Uterus (tissue), 4 donors: ENCODE data around the gene KLHDC4. TPM values are rescaled to one million over a fixed set of nuclear protein-coding genes. Genes with fewer than 3 reads are reported as not detected.

Experiments
- DNase-seq, 2 donors: peaks; one replicate each; pipeline ENCODE4 v3.0.0-alpha.2; 2019 to 2020
- H3K27ac ChIP-seq, 2 donors: fragments of 200-600 bp; sonication (generic); 1 replicate in 1 of 2; 2 replicates in 1 of 2; pipeline ENCODE4 v1.5.1; 2016 to 2018
- H3K27me3 ChIP-seq, 2 donors: fragments of 200-600 bp; sonication (generic); one replicate each; pipeline ENCODE4 v1.5.1; 2018 to 2019; ENCODE audit warnings: control low read depth in 1 of 2
- H3K36me3 ChIP-seq, 2 donors: fragments of 200-600 bp; sonication (generic); one replicate each; pipeline ENCODE4 v1.5.1; 2019; ENCODE audit warnings: control low read depth in 1 of 2
- H3K4me1 ChIP-seq, 2 donors: fragments of 200-600 bp; sonication (generic); one replicate each; pipeline ENCODE4 v1.5.1; 2018 to 2019; ENCODE audit warnings: control low read depth in 1 of 2
- H3K4me3 ChIP-seq, 2 donors: fragments of 200-600 bp; sonication (generic); 1 replicate in 1 of 2; 2 replicates in 1 of 2; pipeline ENCODE4 v1.5.1; 2018 to 2019; ENCODE audit warnings: mild to moderate bottlenecking in 1 of 2
- H3K9me3 ChIP-seq, 2 donors: fragments of 200-600 bp; sonication (generic); one replicate each; pipeline ENCODE4 v1.5.1; 2019; ENCODE audit warnings: control low read depth in 1 of 2
- CTCF ChIP-seq, 4 experiments: fragments of 200-600 bp in 2 of 4; fragments of 450-650 bp in 2 of 4; sonication (generic) in 2 of 4; IDR thresholded peaks; one replicate each; pipeline ENCODE4 v1.5.1; 2016 to 2019; ENCODE audit warnings: antibody characterized with exemption in 4 of 4, mild to moderate bottlenecking in 2 of 4, moderate library complexity in 1 of 4
- POLR2A ChIP-seq, 2 donors: fragments of 450-650 bp; IDR thresholded peaks; one replicate each; pipeline ENCODE4 v1.6.1; 2016; ENCODE audit warnings: antibody characterized with exemption in 2 of 2, mild to moderate bottlenecking in 1 of 2, moderate library complexity in 1 of 2
- intact Hi-C: fragments of 100-400 bp; cut with DNase I; formaldehyde crosslinking; loops from one replicate; pipeline ENCODE4 v1.15.1; 2023; ENCODE audit warnings: low total_unique reads
- total RNA-seq, 4 donors: library from RNA; depleted of rRNA in 3 of 4; stranded (reverse); fragments of >200 nt in 3 of 4; gene quantifications; one replicate each; pipeline versions ENCODE4 v1.1.0 to v1.2.4, GENCODE V29; 2014 to 2023
- donor health status: DM: yes; HTN: yes; CAD: no.

Gene KLHDC4
- total RNA-seq, 4 donors from 2014 or later = 25.1 to 49.2 (median 36.4) TPM

GRCh38 chr16:87740441-87740840 lies 25.3 kb downstream of the KLHDC4 start:
- H3K27ac ChIP-seq = no peak overlapping the region
- H3K4me1 ChIP-seq = no peaks in the 10 kb centered on the region
- H3K4me3 ChIP-seq = no peak overlapping the region
- intact Hi-C loops = no loop called here
- no peak for DNase-seq
- TF ChIP-seq CTCF (IDR thresholded peaks at IDR 0.05) (no peak), POLR2A (IDR thresholded peaks at IDR 0.05) (no peak)
- H3K27me3 ChIP-seq = no peaks in the 10 kb centered on the region
- no peaks in the 10 kb centered on the region for H3K36me3 ChIP-seq
- no peaks in the 10 kb centered on the region for H3K9me3 ChIP-seq

GRCh38 chr16:87739801-87740200 lies 26.0 kb downstream of the KLHDC4 start:
- intact Hi-C loops = no loop called here
- no peak overlapping the region for H3K27ac ChIP-seq

GRCh38 chr16:87736008-87736382 lies 29.8 kb downstream of the KLHDC4 start:
- no peak overlapping the region for H3K27ac ChIP-seq
- no peaks in the 10 kb centered on the region for H3K27me3 ChIP-seq
- no peak for DNase-seq
- no peaks in the 10 kb centered on the region for H3K9me3 ChIP-seq
- no peaks in the 10 kb centered on the region for H3K4me1 ChIP-seq
- intact Hi-C loops = no loop called here
- TF ChIP-seq CTCF (IDR thresholded peaks at IDR 0.05) (no peak), POLR2A (IDR thresholded peaks at IDR 0.05) (no peak)
- H3K36me3 ChIP-seq = no peaks in the 10 kb centered on the region
- H3K4me3 ChIP-seq = no peak overlapping the region

More at GRCh38 chr16:87739801-87740200, 26.0 kb downstream of the KLHDC4 start:
- Histone ChIP-seq H3K4me1 (no peaks in the 10 kb centered on the region), H3K9me3 (no peaks in the 10 kb centered on the region), H3K36me3 (no peaks in the 10 kb centered on the region), H3K4me3 (no peak overlapping the region), H3K27me3 (no peaks in the 10 kb centered on the region)
- no peak for TF ChIP-seq POLR2A (IDR thresholded peaks at IDR 0.05)
- TF ChIP-seq CTCF (IDR thresholded peaks at IDR 0.05) = no peak
- no peak for DNase-seq

GRCh38 chr16:87735270-87736007 lies 30.3 kb downstream of the KLHDC4 start:
- Histone ChIP-seq H3K27ac (no peak overlapping the region), H3K27me3 (no peaks in the 10 kb centered on the region), H3K4me1 (no peaks in the 10 kb centered on the region), H3K36me3 (no peaks in the 10 kb centered on the region), H3K9me3 (no peaks in the 10 kb centered on the region), H3K4me3 (no peak overlapping the region)
- DNase-seq = no peak
- intact Hi-C loops = no loop called here
- TF ChIP-seq CTCF (IDR thresholded peaks at IDR 0.05) (no peak), POLR2A (IDR thresholded peaks at IDR 0.05) (no peak)

GRCh38 chr16:87734644-87735043 lies 31.1 kb downstream of the KLHDC4 start:
- H3K4me3 ChIP-seq = no peak overlapping the region
- no peak overlapping the region for H3K27ac ChIP-seq
- no peaks in the 10 kb centered on the region for H3K36me3 ChIP-seq
- H3K9me3 ChIP-seq = no peaks in the 10 kb centered on the region
- H3K4me1 ChIP-seq = no peaks in the 10 kb centered on the region
- TF ChIP-seq CTCF (IDR thresholded peaks at IDR 0.05) (no peak), POLR2A (IDR thresholded peaks at IDR 0.05) (no peak)
- no peak for DNase-seq
- H3K27me3 ChIP-seq = no peaks in the 10 kb centered on the region
- intact Hi-C loops = no loop called here
